ENCODE data around the gene MAPK8IP3. TPM values are rescaled to one million over a fixed set of nuclear protein-coding genes. Genes with fewer than 3 reads are reported as not detected.

The MAPK8IP3 gene
- total RNA-seq, 1 donor = 135 TPM

GRCh38 chr16:1734123-1734522 is 28.1 kb downstream of the MAPK8IP3 start:
- no peak overlapping the region for H3K4me3 ChIP-seq (ENCODE audit: low read length)
- no peaks in the 10 kb centered on the region for H3K27me3 ChIP-seq (ENCODE audit: insufficient read depth, low read length)
- H3K4me1 ChIP-seq (ENCODE audit: insufficient read depth, low read length) = peaks cover 9% of the 10 kb centered on the region
- H3K9me3 ChIP-seq (ENCODE audit: low read depth, low read length) = no peaks in the 10 kb centered on the region

GRCh38 chr16:1734816-1735215 is 28.8 kb downstream of the MAPK8IP3 start:
- H3K9me3 ChIP-seq (ENCODE audit: low read depth, low read length) = no peaks in the 10 kb centered on the region
- H3K27me3 ChIP-seq (ENCODE audit: insufficient read depth, low read length) = no peaks in the 10 kb centered on the region
- no peak overlapping the region for H3K4me3 ChIP-seq (ENCODE audit: low read length)
- H3K4me1 ChIP-seq (ENCODE audit: insufficient read depth, low read length) = peaks cover 9% of the 10 kb centered on the region

GRCh38 chr16:1740234-1740633 is 34.2 kb downstream of the MAPK8IP3 start:
- no peaks in the 10 kb centered on the region for H3K27me3 ChIP-seq (ENCODE audit: insufficient read depth, low read length)
- no peak overlapping the region for H3K4me3 ChIP-seq (ENCODE audit: low read length)
- H3K9me3 ChIP-seq (ENCODE audit: low read depth, low read length) = no peaks in the 10 kb centered on the region
- H3K4me1 ChIP-seq (ENCODE audit: insufficient read depth, low read length) = no peaks in the 10 kb centered on the region

- no peaks in the 10 kb centered on the region for H3K9me3 ChIP-seq (ENCODE audit: low read depth, low read length)
- no peaks in the 10 kb centered on the region for H3K4me1 ChIP-seq (ENCODE audit: insufficient read depth, low read length)
- no peak overlapping the region for H3K4me3 ChIP-seq (ENCODE audit: low read length)
- H3K27me3 ChIP-seq (ENCODE audit: insufficient read depth, low read length) = no peaks in the 10 kb centered on the region
These were observed 34.9 kb downstream of the MAPK8IP3 start for GRCh38 chr16:1740781-1741490.

GRCh38 chr16:1741553-1742165 is 35.7 kb downstream of the MAPK8IP3 start:
- Histone ChIP-seq H3K4me1 (ENCODE audit: insufficient read depth, low read length) (no peaks in the 10 kb centered on the region), H3K27me3 (ENCODE audit: insufficient read depth, low read length) (no peaks in the 10 kb centered on the region), H3K9me3 (ENCODE audit: low read depth, low read length) (no peaks in the 10 kb centered on the region), H3K4me3 (ENCODE audit: low read length) (no peak overlapping the region)

GRCh38 chr16:1743376-1744337 is 37.7 kb downstream of the MAPK8IP3 start:
- Histone ChIP-seq H3K4me3 (ENCODE audit: low read length) (no peak overlapping the region), H3K9me3 (ENCODE audit: low read depth, low read length) (no peaks in the 10 kb centered on the region), H3K27me3 (ENCODE audit: insufficient read depth, low read length) (no peaks in the 10 kb centered on the region), H3K4me1 (ENCODE audit: insufficient read depth, low read length) (no peaks in the 10 kb centered on the region)

GRCh38 chr16:1744338-1744840 is 38.4 kb downstream of the MAPK8IP3 start:
- H3K4me3 ChIP-seq (ENCODE audit: low read length) = no peak overlapping the region
- H3K9me3 ChIP-seq (ENCODE audit: low read depth, low read length) = no peaks in the 10 kb centered on the region
- H3K4me1 ChIP-seq (ENCODE audit: insufficient read depth, low read length) = no peaks in the 10 kb centered on the region
- H3K27me3 ChIP-seq (ENCODE audit: insufficient read depth, low read length) = no peaks in the 10 kb centered on the region

GRCh38 chr16:1745181-1745899 is 39.3 kb downstream of the MAPK8IP3 start:
- H3K4me1 ChIP-seq (ENCODE audit: insufficient read depth, low read length) = no peaks in the 10 kb centered on the region
- H3K27me3 ChIP-seq (ENCODE audit: insufficient read depth, low read length) = no peaks in the 10 kb centered on the region
- no peak overlapping the region for H3K4me3 ChIP-seq (ENCODE audit: low read length)
- H3K9me3 ChIP-seq (ENCODE audit: low read depth, low read length) = no peaks in the 10 kb centered on the region

GRCh38 chr16:1745900-1746692 is 40.1 kb downstream of the MAPK8IP3 start:
- no peaks in the 10 kb centered on the region for H3K27me3 ChIP-seq (ENCODE audit: insufficient read depth, low read length)

GRCh38 chr16:1746693-1747195 is 40.7 kb downstream of the MAPK8IP3 start:
- H3K9me3 ChIP-seq (ENCODE audit: low read depth, low read length) = no peaks in the 10 kb centered on the region
- H3K4me1 ChIP-seq (ENCODE audit: insufficient read depth, low read length) = no peaks in the 10 kb centered on the region
- no peaks in the 10 kb centered on the region for H3K27me3 ChIP-seq (ENCODE audit: insufficient read depth, low read length)
- H3K4me3 ChIP-seq (ENCODE audit: low read length) = no peak overlapping the region

More at GRCh38 chr16:1745900-1746692, 40.1 kb downstream of the MAPK8IP3 start:
- Histone ChIP-seq H3K4me1 (ENCODE audit: insufficient read depth, low read length) (no peaks in the 10 kb centered on the region), H3K4me3 (ENCODE audit: low read length) (no peak overlapping the region), H3K9me3 (ENCODE audit: low read depth, low read length) (no peaks in the 10 kb centered on the region)

- Histone ChIP-seq H3K4me1 (ENCODE audit: insufficient read depth, low read length) (no peaks in the 10 kb centered on the region), H3K9me3 (ENCODE audit: low read depth, low read length) (no peaks in the 10 kb centered on the region)
These were observed 41.9 kb downstream of the MAPK8IP3 start for GRCh38 chr16:1747934-1748333.

GRCh38 chr16:1749152-1750117 is 43.4 kb downstream of the MAPK8IP3 start:
- H3K27me3 ChIP-seq (ENCODE audit: insufficient read depth, low read length) = no peaks in the 10 kb centered on the region
- H3K9me3 ChIP-seq (ENCODE audit: low read depth, low read length) = no peaks in the 10 kb centered on the region
- H3K4me3 ChIP-seq (ENCODE audit: low read length) = no peak overlapping the region
- no peaks in the 10 kb centered on the region for H3K4me1 ChIP-seq (ENCODE audit: insufficient read depth, low read length)

More at GRCh38 chr16:1747934-1748333, 41.9 kb downstream of the MAPK8IP3 start:
- Histone ChIP-seq H3K4me3 (ENCODE audit: low read length) (no peak overlapping the region), H3K27me3 (ENCODE audit: insufficient read depth, low read length) (no peaks in the 10 kb centered on the region)

GRCh38 chr16:1751946-1752345 is 46.0 kb downstream of the MAPK8IP3 start:
- no peaks in the 10 kb centered on the region for H3K9me3 ChIP-seq (ENCODE audit: low read depth, low read length)
- H3K4me3 ChIP-seq (ENCODE audit: low read length) = no peak overlapping the region
- no peaks in the 10 kb centered on the region for H3K4me1 ChIP-seq (ENCODE audit: insufficient read depth, low read length)
- H3K27me3 ChIP-seq (ENCODE audit: insufficient read depth, low read length) = no peaks in the 10 kb centered on the region

All from mononuclear cell (primary cell).